Activated CD4-positive, alpha-beta T cell treated with anti-CD3 and anti-CD28 coated beads for 1 hour (primary cell): Measurements from ENCODE around the gene SEMA4F.

ENCODE experiments used
- DNase-seq: peaks from one replicate; pipeline ENCODE4 v3.0.0-alpha.2; 2020

SEMA4F gene

GRCh38 chr2:74670263-74670662 is 16.2 kb downstream of the SEMA4F start:
- no peak for DNase-seq

- no peak for DNase-seq
Measured at GRCh38 chr2:74671479-74671878, 17.4 kb downstream of the SEMA4F start.

GRCh38 chr2:74673826-74674528 is 19.9 kb downstream of the SEMA4F start:
- no peak for DNase-seq

- no peak for DNase-seq
Measured at GRCh38 chr2:74675090-74675489, 21.0 kb downstream of the SEMA4F start.

GRCh38 chr2:74676331-74676730 is 22.3 kb downstream of the SEMA4F start:
- no peak for DNase-seq

- DNase-seq, result no peak
Measured at GRCh38 chr2:74679615-74680014, 25.6 kb downstream of the SEMA4F start.

- no peak for DNase-seq
Measured at GRCh38 chr2:74682501-74682900, 28.5 kb downstream of the SEMA4F start.

- no peak for DNase-seq
Measured at GRCh38 chr2:74685408-74685807, 31.4 kb downstream of the SEMA4F start.

- DNase-seq, result no peak
Measured at GRCh38 chr2:74688881-74689280, 34.8 kb downstream of the SEMA4F start.

- no peak for DNase-seq
Measured at GRCh38 chr2:74689671-74690070, 35.6 kb downstream of the SEMA4F start.

GRCh38 chr2:74690571-74690970 is 36.5 kb downstream of the SEMA4F start:
- no peak for DNase-seq

GRCh38 chr2:74691929-74692328 is 37.9 kb downstream of the SEMA4F start:
- no peak for DNase-seq

- no peak for DNase-seq
Measured at GRCh38 chr2:74693213-74693612, 39.2 kb downstream of the SEMA4F start.

GRCh38 chr2:74693668-74694067 is 39.6 kb downstream of the SEMA4F start:
- no peak for DNase-seq

GRCh38 chr2:74694281-74694680 is 40.2 kb downstream of the SEMA4F start:
- no peak for DNase-seq

- no peak for DNase-seq
Measured at GRCh38 chr2:74695663-74696062, 41.6 kb downstream of the SEMA4F start.

- DNase-seq, result no peak
Measured at GRCh38 chr2:74696829-74697228, 42.8 kb downstream of the SEMA4F start.

GRCh38 chr2:74700643-74701372 is 46.8 kb downstream of the SEMA4F start:
- no peak for DNase-seq

GRCh38 chr2:74702001-74702715 is 48.1 kb downstream of the SEMA4F start:
- DNase-seq, result no peak

GRCh38 chr2:74703373-74703772 is 49.3 kb downstream of the SEMA4F start:
- DNase-seq, result no peak

- DNase-seq, result no peak
Measured at GRCh38 chr2:74704216-74704615, 50.2 kb downstream of the SEMA4F start.

GRCh38 chr2:74706741-74707140 is 52.7 kb downstream of the SEMA4F start:
- DNase-seq, result no peak

- no peak for DNase-seq
Measured at GRCh38 chr2:74707837-74708236, 53.8 kb downstream of the SEMA4F start.

- no peak for DNase-seq
Measured at GRCh38 chr2:74708296-74708695, 54.2 kb downstream of the SEMA4F start.
